ENCODE measurements around the gene EFS. TPM values are rescaled to one million over a fixed set of nuclear protein-coding genes. Genes with fewer than 3 reads are reported as not detected.

EFS gene
- total and polyA plus RNA-seq, 2 of the 8 experiments (the other 6 are each of a cell fraction or from before 2014, with no cell fraction given) = 27.8 to 28.6 TPM

DNA sequence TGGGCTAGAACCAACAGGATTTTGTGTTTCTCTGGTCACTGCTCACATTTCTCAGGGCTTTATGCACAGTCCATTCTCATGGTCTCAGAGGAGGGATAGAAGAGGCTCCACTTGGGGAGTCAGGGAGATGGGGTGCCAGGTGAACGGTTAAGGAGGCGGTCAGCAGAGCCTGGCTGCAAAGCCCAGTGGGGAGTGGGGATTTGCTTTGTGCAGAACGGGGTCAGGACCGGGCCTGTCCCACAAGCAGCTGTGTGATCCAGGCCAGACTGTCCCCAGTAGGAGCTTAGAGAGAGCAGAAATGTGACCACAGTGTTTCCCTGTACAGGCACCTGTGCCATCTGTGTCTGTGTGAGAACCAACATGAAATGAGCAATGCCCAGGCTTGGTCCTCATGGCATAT lies 16.0 kb upstream of the EFS start (continued):
- TF ChIP-seq, protein P1, sequence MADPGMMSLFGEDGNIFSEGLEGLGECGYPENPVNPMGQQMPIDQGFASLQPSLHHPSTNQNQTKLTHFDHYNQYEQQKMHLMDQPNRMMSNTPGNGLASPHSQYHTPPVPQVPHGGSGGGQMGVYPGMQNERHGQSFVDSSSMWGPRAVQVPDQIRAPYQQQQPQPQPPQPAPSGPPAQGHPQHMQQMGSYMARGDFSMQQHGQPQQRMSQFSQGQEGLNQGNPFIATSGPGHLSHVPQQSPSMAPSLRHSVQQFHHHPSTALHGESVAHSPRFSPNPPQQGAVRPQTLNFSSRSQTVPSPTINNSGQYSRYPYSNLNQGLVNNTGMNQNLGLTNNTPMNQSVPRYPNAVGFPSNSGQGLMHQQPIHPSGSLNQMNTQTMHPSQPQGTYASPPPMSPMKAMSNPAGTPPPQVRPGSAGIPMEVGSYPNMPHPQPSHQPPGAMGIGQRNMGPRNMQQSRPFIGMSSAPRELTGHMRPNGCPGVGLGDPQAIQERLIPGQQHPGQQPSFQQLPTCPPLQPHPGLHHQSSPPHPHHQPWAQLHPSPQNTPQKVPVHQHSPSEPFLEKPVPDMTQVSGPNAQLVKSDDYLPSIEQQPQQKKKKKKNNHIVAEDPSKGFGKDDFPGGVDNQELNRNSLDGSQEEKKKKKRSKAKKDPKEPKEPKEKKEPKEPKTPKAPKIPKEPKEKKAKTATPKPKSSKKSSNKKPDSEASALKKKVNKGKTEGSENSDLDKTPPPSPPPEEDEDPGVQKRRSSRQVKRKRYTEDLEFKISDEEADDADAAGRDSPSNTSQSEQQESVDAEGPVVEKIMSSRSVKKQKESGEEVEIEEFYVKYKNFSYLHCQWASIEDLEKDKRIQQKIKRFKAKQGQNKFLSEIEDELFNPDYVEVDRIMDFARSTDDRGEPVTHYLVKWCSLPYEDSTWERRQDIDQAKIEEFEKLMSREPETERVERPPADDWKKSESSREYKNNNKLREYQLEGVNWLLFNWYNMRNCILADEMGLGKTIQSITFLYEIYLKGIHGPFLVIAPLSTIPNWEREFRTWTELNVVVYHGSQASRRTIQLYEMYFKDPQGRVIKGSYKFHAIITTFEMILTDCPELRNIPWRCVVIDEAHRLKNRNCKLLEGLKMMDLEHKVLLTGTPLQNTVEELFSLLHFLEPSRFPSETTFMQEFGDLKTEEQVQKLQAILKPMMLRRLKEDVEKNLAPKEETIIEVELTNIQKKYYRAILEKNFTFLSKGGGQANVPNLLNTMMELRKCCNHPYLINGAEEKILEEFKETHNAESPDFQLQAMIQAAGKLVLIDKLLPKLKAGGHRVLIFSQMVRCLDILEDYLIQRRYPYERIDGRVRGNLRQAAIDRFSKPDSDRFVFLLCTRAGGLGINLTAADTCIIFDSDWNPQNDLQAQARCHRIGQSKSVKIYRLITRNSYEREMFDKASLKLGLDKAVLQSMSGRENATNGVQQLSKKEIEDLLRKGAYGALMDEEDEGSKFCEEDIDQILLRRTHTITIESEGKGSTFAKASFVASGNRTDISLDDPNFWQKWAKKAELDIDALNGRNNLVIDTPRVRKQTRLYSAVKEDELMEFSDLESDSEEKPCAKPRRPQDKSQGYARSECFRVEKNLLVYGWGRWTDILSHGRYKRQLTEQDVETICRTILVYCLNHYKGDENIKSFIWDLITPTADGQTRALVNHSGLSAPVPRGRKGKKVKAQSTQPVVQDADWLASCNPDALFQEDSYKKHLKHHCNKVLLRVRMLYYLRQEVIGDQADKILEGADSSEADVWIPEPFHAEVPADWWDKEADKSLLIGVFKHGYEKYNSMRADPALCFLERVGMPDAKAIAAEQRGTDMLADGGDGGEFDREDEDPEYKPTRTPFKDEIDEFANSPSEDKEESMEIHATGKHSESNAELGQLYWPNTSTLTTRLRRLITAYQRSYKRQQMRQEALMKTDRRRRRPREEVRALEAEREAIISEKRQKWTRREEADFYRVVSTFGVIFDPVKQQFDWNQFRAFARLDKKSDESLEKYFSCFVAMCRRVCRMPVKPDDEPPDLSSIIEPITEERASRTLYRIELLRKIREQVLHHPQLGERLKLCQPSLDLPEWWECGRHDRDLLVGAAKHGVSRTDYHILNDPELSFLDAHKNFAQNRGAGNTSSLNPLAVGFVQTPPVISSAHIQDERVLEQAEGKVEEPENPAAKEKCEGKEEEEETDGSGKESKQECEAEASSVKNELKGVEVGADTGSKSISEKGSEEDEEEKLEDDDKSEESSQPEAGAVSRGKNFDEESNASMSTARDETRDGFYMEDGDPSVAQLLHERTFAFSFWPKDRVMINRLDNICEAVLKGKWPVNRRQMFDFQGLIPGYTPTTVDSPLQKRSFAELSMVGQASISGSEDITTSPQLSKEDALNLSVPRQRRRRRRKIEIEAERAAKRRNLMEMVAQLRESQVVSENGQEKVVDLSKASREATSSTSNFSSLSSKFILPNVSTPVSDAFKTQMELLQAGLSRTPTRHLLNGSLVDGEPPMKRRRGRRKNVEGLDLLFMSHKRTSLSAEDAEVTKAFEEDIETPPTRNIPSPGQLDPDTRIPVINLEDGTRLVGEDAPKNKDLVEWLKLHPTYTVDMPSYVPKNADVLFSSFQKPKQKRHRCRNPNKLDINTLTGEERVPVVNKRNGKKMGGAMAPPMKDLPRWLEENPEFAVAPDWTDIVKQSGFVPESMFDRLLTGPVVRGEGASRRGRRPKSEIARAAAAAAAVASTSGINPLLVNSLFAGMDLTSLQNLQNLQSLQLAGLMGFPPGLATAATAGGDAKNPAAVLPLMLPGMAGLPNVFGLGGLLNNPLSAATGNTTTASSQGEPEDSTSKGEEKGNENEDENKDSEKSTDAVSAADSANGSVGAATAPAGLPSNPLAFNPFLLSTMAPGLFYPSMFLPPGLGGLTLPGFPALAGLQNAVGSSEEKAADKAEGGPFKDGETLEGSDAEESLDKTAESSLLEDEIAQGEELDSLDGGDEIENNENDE (IDR thresholded peaks at IDR 0.05; ENCODE audit: insufficient replicate concordance, low read length) = no peak
- TF ChIP-seq RXRA (IDR thresholded peaks at IDR 0.05; ENCODE audit: insufficient read depth, low read depth, low read length) (no peak), JUN (IDR thresholded peaks at IDR 0.05; ENCODE audit: low read depth, low read length) (no peak), KDM4A (IDR thresholded peaks at IDR 0.05; ENCODE audit: low read depth, low read length, severe bottlenecking) (no peak), POLR2A (IDR thresholded peaks at IDR 0.05; ENCODE audit: control extremely low read depth in 1 of 2, low read depth in 2 of 2, low read length in 2 of 2) (no peak), JUND (IDR thresholded peaks at IDR 0.05; ENCODE audit: low read length) (no peak), POU5F1 (IDR thresholded peaks at IDR 0.05; ENCODE audit: low read depth, low read length) (no peak)
- TF ChIP-seq, protein P2, sequence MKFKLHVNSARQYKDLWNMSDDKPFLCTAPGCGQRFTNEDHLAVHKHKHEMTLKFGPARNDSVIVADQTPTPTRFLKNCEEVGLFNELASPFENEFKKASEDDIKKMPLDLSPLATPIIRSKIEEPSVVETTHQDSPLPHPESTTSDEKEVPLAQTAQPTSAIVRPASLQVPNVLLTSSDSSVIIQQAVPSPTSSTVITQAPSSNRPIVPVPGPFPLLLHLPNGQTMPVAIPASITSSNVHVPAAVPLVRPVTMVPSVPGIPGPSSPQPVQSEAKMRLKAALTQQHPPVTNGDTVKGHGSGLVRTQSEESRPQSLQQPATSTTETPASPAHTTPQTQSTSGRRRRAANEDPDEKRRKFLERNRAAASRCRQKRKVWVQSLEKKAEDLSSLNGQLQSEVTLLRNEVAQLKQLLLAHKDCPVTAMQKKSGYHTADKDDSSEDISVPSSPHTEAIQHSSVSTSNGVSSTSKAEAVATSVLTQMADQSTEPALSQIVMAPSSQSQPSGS (IDR thresholded peaks at IDR 0.05; ENCODE audit: low read length) = no peak
- TF ChIP-seq, protein P3, sequence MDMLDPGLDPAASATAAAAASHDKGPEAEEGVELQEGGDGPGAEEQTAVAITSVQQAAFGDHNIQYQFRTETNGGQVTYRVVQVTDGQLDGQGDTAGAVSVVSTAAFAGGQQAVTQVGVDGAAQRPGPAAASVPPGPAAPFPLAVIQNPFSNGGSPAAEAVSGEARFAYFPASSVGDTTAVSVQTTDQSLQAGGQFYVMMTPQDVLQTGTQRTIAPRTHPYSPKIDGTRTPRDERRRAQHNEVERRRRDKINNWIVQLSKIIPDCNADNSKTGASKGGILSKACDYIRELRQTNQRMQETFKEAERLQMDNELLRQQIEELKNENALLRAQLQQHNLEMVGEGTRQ (IDR thresholded peaks at IDR 0.05; ENCODE audit: low read length) = no peak
